Measurements from ENCODE around the gene GAST.
"Not testable (repeated sequence)": the region's sequence is repeated elsewhere in the genome, so short reads cannot be mapped to it uniquely, and the experiment has no call there.

GAST gene

DNA sequence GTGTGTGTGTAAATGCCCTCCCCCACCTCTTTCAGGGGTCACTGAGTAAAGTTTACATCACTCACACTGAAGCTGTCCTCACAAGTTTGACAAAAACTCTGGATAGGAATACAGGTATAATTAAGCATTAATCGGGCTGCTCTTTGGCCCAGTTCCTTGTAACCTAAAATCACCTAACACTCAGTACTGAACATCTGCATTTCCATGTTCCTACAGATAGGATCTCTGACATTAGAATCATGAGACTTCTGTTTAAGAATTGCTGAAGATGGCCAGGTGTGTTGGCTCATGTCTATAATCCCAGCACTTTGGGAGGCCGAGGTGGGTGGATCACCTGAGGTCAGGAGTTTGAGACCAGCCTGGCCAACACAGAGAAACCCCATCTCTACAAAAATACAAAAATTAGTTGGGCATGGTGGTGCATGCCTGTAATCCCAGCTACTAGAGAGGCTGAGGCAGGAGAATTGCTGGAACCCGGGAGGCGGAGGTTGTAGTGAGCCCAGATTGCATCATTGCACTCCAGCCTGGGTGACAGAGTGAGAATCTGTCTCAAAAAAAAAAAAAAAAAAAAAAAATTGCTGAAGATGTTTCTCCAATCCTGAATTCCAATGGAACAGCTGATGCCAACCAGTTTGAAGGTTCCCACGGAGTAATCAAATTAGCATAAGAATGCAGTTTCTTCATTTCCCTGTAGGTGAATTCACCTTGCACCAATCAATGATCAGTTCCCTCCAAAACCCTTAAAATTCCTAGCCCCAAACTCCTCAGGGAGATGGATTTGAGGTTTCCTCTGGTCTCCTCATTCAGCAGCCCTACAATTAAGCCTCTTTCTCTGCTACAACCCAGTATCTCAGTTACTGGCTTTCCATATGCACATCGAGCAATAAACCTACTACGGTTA, 36.7 kb upstream of the GAST start:
- not testable (repeated sequence) for H3K9ac ChIP-seq (ENCODE audit: low read depth, low read length, poor library complexity); DNase-seq (ENCODE audit: low spot score); H3K4me2 ChIP-seq (ENCODE audit: insufficient read depth, low read length, poor library complexity, severe bottlenecking); H3K4me1 ChIP-seq (ENCODE audit: control insufficient read depth in 2 of 2, insufficient read depth in 1 of 2, low read depth in 1 of 2, low read length in 2 of 2); H3K23ac ChIP-seq (ENCODE audit: low read depth, low read length, poor library complexity); H4K91ac ChIP-seq (ENCODE audit: low read depth, low read length, poor library complexity); H3K4me3 ChIP-seq (ENCODE audit: low read length in 2 of 2); H2BK12ac ChIP-seq (ENCODE audit: low read length); H3K18ac ChIP-seq (ENCODE audit: low read length); H4K8ac ChIP-seq (ENCODE audit: low read depth, low read length); H3K36me3 ChIP-seq (replicated peaks in 1 of 2; ENCODE audit: control insufficient read depth in 2 of 2, insufficient read depth in 2 of 2, low read length in 2 of 2); H3K79me1 ChIP-seq (ENCODE audit: low read depth, low read length); H3K4ac ChIP-seq (ENCODE audit: low read length); H2BK120ac ChIP-seq (ENCODE audit: low read depth, low read length); H3K9me3 ChIP-seq (replicated peaks in 1 of 2; ENCODE audit: control insufficient read depth in 2 of 2, insufficient read depth in 1 of 2, low read depth in 1 of 2, low read length in 2 of 2); H3K14ac ChIP-seq (ENCODE audit: low read length); H2BK5ac ChIP-seq (ENCODE audit: low read length); H2BK15ac ChIP-seq (ENCODE audit: low read length); H2AFZ ChIP-seq (ENCODE audit: low read length); H2AK5ac ChIP-seq (ENCODE audit: low read depth, low read length); H3K27me3 ChIP-seq (ENCODE audit: control insufficient read depth in 3 of 3, insufficient read depth in 3 of 3, low read depth in 1 of 3, low read length in 3 of 3); H3K27ac ChIP-seq (replicated peaks; ENCODE audit: low read length)
- no CpG with 5 or more reads among the region's 7 CpGs for WGBS, 2 donors (ENCODE audit: extremely low coverage in 2 of 2, insufficient read length in 2 of 2, insufficient replicate concordance in 1 of 2)

DNA sequence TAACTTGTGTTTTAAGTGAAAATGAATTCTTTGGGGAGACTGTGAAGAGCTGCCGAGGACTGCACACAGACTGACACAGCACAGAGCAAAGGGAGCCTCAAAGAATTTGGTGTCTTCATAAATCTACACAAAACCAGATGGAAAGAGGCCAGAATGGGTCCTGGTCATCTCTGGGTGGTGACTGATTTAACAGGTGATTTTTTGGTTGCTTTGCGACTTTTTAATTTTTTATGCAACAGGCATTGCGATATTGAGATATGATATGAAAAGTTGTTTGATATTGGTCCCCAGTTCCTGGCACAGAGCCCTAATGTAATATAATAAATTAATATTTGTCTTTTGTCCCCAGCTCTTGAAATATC, 36.1 kb upstream of the GAST start:
- Histone ChIP-seq H3K23ac (ENCODE audit: low read depth, low read length, poor library complexity) (no peak overlapping the region), H2BK15ac (ENCODE audit: low read length) (no peak overlapping the region), H4K8ac (ENCODE audit: low read depth, low read length) (no peak overlapping the region), H3K14ac (ENCODE audit: low read length) (no peak overlapping the region), H3K9me3 (replicated peaks in 1 of 2; ENCODE audit: control insufficient read depth in 2 of 2, insufficient read depth in 1 of 2, low read depth in 1 of 2, low read length in 2 of 2) (no peaks in the 10 kb centered on the region), H3K4ac (ENCODE audit: low read length) (no peak overlapping the region), H3K27ac (replicated peaks; ENCODE audit: low read length) (no peak overlapping the region), H2BK5ac (ENCODE audit: low read length) (no peak overlapping the region), H2AK5ac (ENCODE audit: low read depth, low read length) (no peak overlapping the region), H2BK120ac (ENCODE audit: low read depth, low read length) (no peak overlapping the region), H4K91ac (ENCODE audit: low read depth, low read length, poor library complexity) (no peak overlapping the region), H3K4me3 (ENCODE audit: low read length in 2 of 2) (no peak overlapping the region), H3K4me1 (ENCODE audit: control insufficient read depth in 2 of 2, insufficient read depth in 1 of 2, low read depth in 1 of 2, low read length in 2 of 2) (peaks cover 4 to 5% of the 10 kb centered on the region in 2 donors), H3K4me2 (ENCODE audit: insufficient read depth, low read length, poor library complexity, severe bottlenecking) (no peak overlapping the region), H3K27me3 (ENCODE audit: control insufficient read depth in 3 of 3, insufficient read depth in 3 of 3, low read depth in 1 of 3, low read length in 3 of 3) (no peaks in the 10 kb centered on the region), H3K36me3 (replicated peaks in 1 of 2; ENCODE audit: control insufficient read depth in 2 of 2, insufficient read depth in 2 of 2, low read length in 2 of 2) (no peaks in the 10 kb centered on the region), H3K79me1 (ENCODE audit: low read depth, low read length) (no peaks in the 10 kb centered on the region), H2BK12ac (ENCODE audit: low read length) (no peak overlapping the region), H3K18ac (ENCODE audit: low read length) (no peak overlapping the region), H3K9ac (ENCODE audit: low read depth, low read length, poor library complexity) (no peak overlapping the region), H2AFZ (ENCODE audit: low read length) (no peak overlapping the region)
- no CpG with 5 or more reads among the region's 3 CpGs for WGBS, 2 donors (ENCODE audit: extremely low coverage in 2 of 2, insufficient read length in 2 of 2, insufficient replicate concordance in 1 of 2)
- no peak for DNase-seq (ENCODE audit: low spot score)

- Histone ChIP-seq H3K4ac (ENCODE audit: low read length) (no peak overlapping the region), H3K14ac (ENCODE audit: low read length) (no peak overlapping the region), H3K27me3 (ENCODE audit: control insufficient read depth in 3 of 3, insufficient read depth in 3 of 3, low read depth in 1 of 3, low read length in 3 of 3) (no peaks in the 10 kb centered on the region), H3K9me3 (replicated peaks in 1 of 2; ENCODE audit: control insufficient read depth in 2 of 2, insufficient read depth in 1 of 2, low read depth in 1 of 2, low read length in 2 of 2) (no peaks in the 10 kb centered on the region), H3K18ac (ENCODE audit: low read length) (no peak overlapping the region), H4K91ac (ENCODE audit: low read depth, low read length, poor library complexity) (no peak overlapping the region), H3K27ac (replicated peaks; ENCODE audit: low read length) (no peak overlapping the region), H2AK5ac (ENCODE audit: low read depth, low read length) (no peak overlapping the region), H3K4me3 (ENCODE audit: low read length in 2 of 2) (no peak overlapping the region), H2BK120ac (ENCODE audit: low read depth, low read length) (no peak overlapping the region), H3K23ac (ENCODE audit: low read depth, low read length, poor library complexity) (no peak overlapping the region), H3K9ac (ENCODE audit: low read depth, low read length, poor library complexity) (no peak overlapping the region), H2AFZ (ENCODE audit: low read length) (peak overlapping the region; percentile 79), H3K36me3 (replicated peaks in 1 of 2; ENCODE audit: control insufficient read depth in 2 of 2, insufficient read depth in 2 of 2, low read length in 2 of 2) (no peaks in the 10 kb centered on the region), H4K8ac (ENCODE audit: low read depth, low read length) (no peak overlapping the region), H2BK15ac (ENCODE audit: low read length) (no peak overlapping the region), H3K79me1 (ENCODE audit: low read depth, low read length) (no peaks in the 10 kb centered on the region), H3K4me1 (ENCODE audit: control insufficient read depth in 2 of 2, insufficient read depth in 1 of 2, low read depth in 1 of 2, low read length in 2 of 2) (peaks cover 6 to 7% of the 10 kb centered on the region in 2 donors), H2BK12ac (ENCODE audit: low read length) (no peak overlapping the region), H3K4me2 (ENCODE audit: insufficient read depth, low read length, poor library complexity, severe bottlenecking) (no peak overlapping the region), H2BK5ac (ENCODE audit: low read length) (no peak overlapping the region)
- no CpG with 5 or more reads among the region's 2 CpGs for WGBS, 2 donors (ENCODE audit: extremely low coverage in 2 of 2, insufficient read length in 2 of 2, insufficient replicate concordance in 1 of 2)
- no peak for DNase-seq (ENCODE audit: low spot score)
Measured at GRCh38 chr17:41678411-41678906, 33.7 kb upstream of the GAST start.

DNA sequence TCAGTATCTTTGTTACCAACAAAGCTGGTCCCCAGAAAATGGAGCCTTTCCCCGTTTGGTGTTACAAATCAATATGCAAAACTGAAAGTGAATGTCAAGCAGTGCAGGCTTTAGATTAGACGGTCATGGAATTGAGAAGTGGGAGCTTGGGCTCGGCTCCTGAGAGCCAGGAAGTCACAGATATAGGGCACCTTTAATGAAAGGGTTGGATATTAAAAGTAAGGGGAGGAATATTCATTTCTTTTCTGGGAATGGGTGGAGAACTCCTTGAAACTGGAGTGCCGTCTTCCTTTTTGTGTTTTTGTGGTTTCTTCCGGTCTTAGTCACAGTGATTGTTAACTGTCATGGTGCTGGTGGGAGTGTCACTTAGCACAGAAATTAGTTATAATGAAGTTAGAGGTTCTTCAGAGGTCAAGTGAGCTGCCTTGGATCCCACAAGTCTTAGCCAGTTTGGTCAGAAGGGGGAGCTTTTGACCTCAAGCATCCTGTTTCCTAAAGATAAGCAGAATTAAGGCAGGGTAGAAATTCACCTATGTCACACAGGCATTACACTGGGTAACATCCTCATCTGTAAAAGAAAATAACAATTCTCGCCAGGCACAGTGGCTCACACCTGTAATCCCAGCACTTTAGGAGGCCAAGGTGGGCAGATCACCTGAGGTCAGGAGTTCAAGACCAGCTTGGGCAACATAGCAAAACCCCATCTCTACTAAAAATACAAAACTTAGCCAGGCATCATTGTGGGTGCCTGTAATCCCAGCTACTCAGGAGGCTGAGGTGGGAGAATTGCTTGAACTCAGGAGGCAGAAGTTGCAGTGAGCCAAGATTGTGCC, 33.0 kb upstream of the GAST start:
- no peak overlapping the region for H2BK15ac ChIP-seq (ENCODE audit: low read length)
- H3K23ac ChIP-seq (ENCODE audit: low read depth, low read length, poor library complexity), result no peak overlapping the region
- no peak overlapping the region for H4K91ac ChIP-seq (ENCODE audit: low read depth, low read length, poor library complexity)
- no peak overlapping the region for H3K18ac ChIP-seq (ENCODE audit: low read length)
- no peak overlapping the region for H3K4ac ChIP-seq (ENCODE audit: low read length)
- H3K9me3 ChIP-seq (replicated peaks in 1 of 2; ENCODE audit: control insufficient read depth in 2 of 2, insufficient read depth in 1 of 2, low read depth in 1 of 2, low read length in 2 of 2), result no peaks in the 10 kb centered on the region
- H2AFZ ChIP-seq (ENCODE audit: low read length), result peak overlapping the region; percentile 79
- H3K4me1 ChIP-seq (ENCODE audit: control insufficient read depth in 2 of 2, insufficient read depth in 1 of 2, low read depth in 1 of 2, low read length in 2 of 2), result peaks cover 13% of the 10 kb centered on the region in 2 donors
- WGBS, 2 donors (ENCODE audit: extremely low coverage in 2 of 2, insufficient read length in 2 of 2, insufficient replicate concordance in 1 of 2), result no CpG with 5 or more reads among the region's 6 CpGs
- no peaks in the 10 kb centered on the region for H3K79me1 ChIP-seq (ENCODE audit: low read depth, low read length)
- no peak overlapping the region for H2BK120ac ChIP-seq (ENCODE audit: low read depth, low read length)
- H2BK12ac ChIP-seq (ENCODE audit: low read length), result no peak overlapping the region
- no peak overlapping the region for H2AK5ac ChIP-seq (ENCODE audit: low read depth, low read length)
- H3K27me3 ChIP-seq (ENCODE audit: control insufficient read depth in 3 of 3, insufficient read depth in 3 of 3, low read depth in 1 of 3, low read length in 3 of 3), result no peaks in the 10 kb centered on the region
- no peak overlapping the region for H3K9ac ChIP-seq (ENCODE audit: low read depth, low read length, poor library complexity)
- no peak overlapping the region for H3K4me3 ChIP-seq (ENCODE audit: low read length in 2 of 2)
- no peak overlapping the region for H3K27ac ChIP-seq (replicated peaks; ENCODE audit: low read length)
- no peak for DNase-seq (ENCODE audit: low spot score)
- H3K36me3 ChIP-seq (replicated peaks in 1 of 2; ENCODE audit: control insufficient read depth in 2 of 2, insufficient read depth in 2 of 2, low read length in 2 of 2), result no peaks in the 10 kb centered on the region
- H2BK5ac ChIP-seq (ENCODE audit: low read length), result no peak overlapping the region
- H3K4me2 ChIP-seq (ENCODE audit: insufficient read depth, low read length, poor library complexity, severe bottlenecking), result no peak overlapping the region
- H3K14ac ChIP-seq (ENCODE audit: low read length), result no peak overlapping the region
- no peak overlapping the region for H4K8ac ChIP-seq (ENCODE audit: low read depth, low read length)
